ENCODE results near the gene HECW1. TPM values are rescaled to one million over a fixed set of nuclear protein-coding genes. Genes with fewer than 3 reads are reported as not detected.
A peak's percentile ranks its signal among the peaks of the same experiment; 100 is the strongest.

Gene HECW1
- total and polyA plus RNA-seq, 4 donors: 0.77 to 1.9 (median 1.0) TPM; not detected in 1

DNA sequence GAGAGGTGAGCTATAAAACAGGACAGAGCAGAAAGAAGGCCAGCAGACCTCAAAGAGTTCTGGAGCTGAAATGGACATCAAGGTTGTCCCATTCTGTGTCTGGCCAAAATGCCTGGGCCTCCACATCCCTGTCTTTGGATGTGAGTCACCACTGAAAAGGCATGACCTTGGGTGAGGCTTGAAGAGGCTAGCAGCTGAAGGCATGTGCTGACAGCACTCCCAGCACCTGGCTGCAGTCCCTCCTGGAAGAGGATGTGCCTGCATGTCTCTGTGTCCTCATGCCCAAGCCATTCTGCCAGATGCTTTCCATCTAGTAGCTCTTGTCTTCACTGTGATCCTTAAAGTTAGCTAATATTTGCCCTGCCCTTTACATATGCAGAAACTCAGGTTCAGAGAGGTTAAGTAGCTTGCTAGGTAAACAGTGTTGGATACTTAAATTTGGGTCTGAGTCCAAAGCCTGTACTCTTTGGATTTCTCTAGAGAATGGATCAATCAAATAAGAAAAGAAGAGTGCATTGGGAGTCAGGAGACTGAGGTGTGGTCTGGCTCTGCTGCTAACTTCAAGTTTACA is 35.8 kb downstream of the HECW1 start:
- Histone ChIP-seq H3K27me3 (ENCODE audit: control insufficient read depth in 1 of 2, insufficient read depth in 2 of 2, low read length in 1 of 2) (peaks cover 0 to 1% of the 10 kb centered on the region in 2 donors), H3K4me1 (ENCODE audit: control insufficient read depth in 1 of 2, insufficient read depth in 2 of 2, low read length in 2 of 2) (no peaks in the 10 kb centered on the region), H3K9me3 (ENCODE audit: control insufficient read depth, low read length) (no peaks in the 10 kb centered on the region), H3K36me3 (ENCODE audit: control insufficient read depth in 1 of 2, insufficient read depth in 2 of 2, low read length in 1 of 2) (no peaks in the 10 kb centered on the region), H3K27ac (ENCODE audit: low read depth in 1 of 2, low read length in 2 of 2) (no peak overlapping the region), H3K4me3 (ENCODE audit: low read length in 2 of 2) (no peak overlapping the region)
- intact Hi-C loops (cut with DNase I): no loop called here
- DNase-seq (no peak), ATAC-seq (ENCODE audit: low FRiP score) (no peak)

DNA sequence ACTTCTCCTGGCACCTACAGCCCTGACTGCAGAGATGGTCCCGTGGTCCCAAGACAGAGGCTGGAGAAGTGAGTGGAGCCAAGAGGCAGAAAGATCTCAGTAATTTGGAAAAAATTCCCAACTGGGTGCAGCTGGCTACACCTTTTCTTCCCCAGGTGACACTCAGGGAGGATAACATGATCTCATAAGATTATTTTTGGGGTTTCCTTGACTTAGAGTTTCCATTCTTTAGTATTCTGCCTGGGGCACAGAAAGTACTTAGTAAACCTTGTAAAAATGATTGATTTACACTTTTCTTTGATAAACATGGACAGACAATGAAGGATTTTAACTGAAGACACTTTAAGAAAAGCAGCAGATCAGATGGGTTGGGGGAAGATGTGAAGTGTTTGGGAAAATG is 38.6 kb downstream of the HECW1 start:
- Histone ChIP-seq H3K36me3 (ENCODE audit: control insufficient read depth in 1 of 2, insufficient read depth in 2 of 2, low read length in 1 of 2) (no peaks in the 10 kb centered on the region), H3K9me3 (ENCODE audit: control insufficient read depth, low read length) (no peaks in the 10 kb centered on the region), H3K4me1 (ENCODE audit: control insufficient read depth in 1 of 2, insufficient read depth in 2 of 2, low read length in 2 of 2) (no peaks in the 10 kb centered on the region), H3K4me3 (ENCODE audit: low read length in 2 of 2) (no peak overlapping the region), H3K27ac (ENCODE audit: low read depth in 1 of 2, low read length in 2 of 2) (no peak overlapping the region), H3K27me3 (ENCODE audit: control insufficient read depth in 1 of 2, insufficient read depth in 2 of 2, low read length in 1 of 2) (no peaks in the 10 kb centered on the region)
- 81 to 87% methylated on average over 1 of the region's 1 CpG for WGBS, 2 donors
- intact Hi-C loops (cut with DNase I): no loop called here
- no peak for ATAC-seq (ENCODE audit: low FRiP score)
- DNase-seq: no peak

DNA sequence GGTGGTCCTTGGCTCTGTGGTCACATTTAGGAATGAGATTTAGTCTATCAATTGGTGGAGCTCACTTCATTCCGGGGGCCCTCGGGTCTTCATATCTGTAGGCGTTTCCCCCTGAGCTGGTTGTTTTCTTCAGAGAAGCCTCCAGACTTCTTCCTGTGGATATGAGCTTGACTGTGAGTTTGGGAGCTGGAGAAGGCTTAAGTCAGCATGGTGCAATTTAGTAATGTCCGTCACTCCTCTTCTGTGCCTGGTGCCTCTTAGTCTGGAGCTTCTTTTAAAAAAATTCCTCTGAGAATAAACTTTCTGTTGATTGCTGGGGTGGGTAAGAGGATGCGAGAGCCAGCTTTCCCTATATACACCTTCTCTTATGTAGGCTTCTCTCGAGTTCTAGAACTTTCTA is 40.2 kb downstream of the HECW1 start:
- Histone ChIP-seq H3K4me3 (ENCODE audit: low read length in 2 of 2) (no peak overlapping the region), H3K9me3 (ENCODE audit: control insufficient read depth, low read length) (no peaks in the 10 kb centered on the region), H3K27ac (ENCODE audit: low read depth in 1 of 2, low read length in 2 of 2) (no peak overlapping the region), H3K27me3 (ENCODE audit: control insufficient read depth in 1 of 2, insufficient read depth in 2 of 2, low read length in 1 of 2) (no peaks in the 10 kb centered on the region), H3K36me3 (ENCODE audit: control insufficient read depth in 1 of 2, insufficient read depth in 2 of 2, low read length in 1 of 2) (no peaks in the 10 kb centered on the region), H3K4me1 (ENCODE audit: control insufficient read depth in 1 of 2, insufficient read depth in 2 of 2, low read length in 2 of 2) (no peaks in the 10 kb centered on the region)
- intact Hi-C loops (cut with DNase I): no loop called here
- DNase-seq: no peak
- no peak for ATAC-seq (ENCODE audit: low FRiP score)
- WGBS, 2 donors: 56 to 66% methylated on average over 6 of the region's 6 CpGs

DNA sequence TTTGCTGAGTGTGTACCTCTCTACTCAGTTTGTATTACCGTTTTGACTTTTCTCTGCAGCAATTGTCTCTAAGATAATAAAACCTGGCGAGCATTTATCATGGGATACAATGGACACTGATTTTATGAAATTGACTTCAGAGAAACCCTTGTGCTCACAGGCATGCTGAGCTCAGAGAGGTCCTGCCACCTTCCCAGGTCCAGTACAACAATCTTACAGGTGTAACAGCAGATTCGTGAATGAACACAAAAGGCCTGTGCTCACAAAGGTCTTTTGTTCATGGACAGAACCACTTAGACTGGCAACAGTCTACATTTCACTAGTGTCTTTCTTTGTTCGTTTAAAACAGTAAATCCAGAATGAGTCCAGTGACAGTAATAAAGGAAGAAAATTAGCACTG is 43.2 kb downstream of the HECW1 start:
- ATAC-seq (ENCODE audit: low FRiP score) (no peak), DNase-seq (no peak)
- no peaks in the 10 kb centered on the region for H3K9me3 ChIP-seq (ENCODE audit: control insufficient read depth, low read length)
- H3K36me3 ChIP-seq (ENCODE audit: control insufficient read depth in 1 of 2, insufficient read depth in 2 of 2, low read length in 1 of 2): no peaks in the 10 kb centered on the region
- H3K27me3 ChIP-seq (ENCODE audit: control insufficient read depth in 1 of 2, insufficient read depth in 2 of 2, low read length in 1 of 2): no peaks in the 10 kb centered on the region
- H3K4me3 ChIP-seq (ENCODE audit: low read length in 2 of 2): no peak overlapping the region
- no peak overlapping the region for H3K27ac ChIP-seq (ENCODE audit: low read depth in 1 of 2, low read length in 2 of 2)
- H3K4me1 ChIP-seq (ENCODE audit: control insufficient read depth in 1 of 2, insufficient read depth in 2 of 2, low read length in 2 of 2): no peaks in the 10 kb centered on the region
- WGBS, 2 donors: 74 to 79% methylated on average over 4 of the region's 4 CpGs
- intact Hi-C loops (cut with DNase I): no loop called here

DNA sequence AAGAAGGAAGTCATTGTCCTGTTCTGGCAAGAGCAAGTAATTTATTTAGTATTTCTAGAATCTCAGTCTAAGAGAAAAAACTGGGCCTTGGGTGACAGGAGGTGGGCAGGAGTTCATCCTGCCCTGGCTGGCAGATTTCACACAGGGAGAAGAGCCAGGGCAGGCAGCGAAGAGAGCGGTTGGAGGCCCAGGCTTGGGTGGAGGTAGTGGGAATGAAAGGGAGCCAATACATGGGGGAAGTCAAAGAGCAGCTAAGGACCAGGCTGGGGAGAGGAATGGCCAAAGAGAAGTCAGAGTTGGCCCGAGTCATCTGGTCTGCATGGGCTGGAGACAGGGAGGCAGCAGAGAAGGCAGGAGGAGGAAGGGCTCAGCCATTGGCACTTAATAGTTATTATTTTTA is 51.4 kb downstream of the HECW1 start:
- no peaks in the 10 kb centered on the region for H3K9me3 ChIP-seq (ENCODE audit: control insufficient read depth, low read length)
- H3K4me3 ChIP-seq (ENCODE audit: low read length in 2 of 2): no peak overlapping the region
- no peak for DNase-seq
- H3K27me3 ChIP-seq (ENCODE audit: control insufficient read depth in 1 of 2, insufficient read depth in 2 of 2, low read length in 1 of 2): peaks cover 0 to 2% of the 10 kb centered on the region in 2 donors
- no peak overlapping the region for H3K27ac ChIP-seq (ENCODE audit: low read depth in 1 of 2, low read length in 2 of 2)
- H3K4me1 ChIP-seq (ENCODE audit: control insufficient read depth in 1 of 2, insufficient read depth in 2 of 2, low read length in 2 of 2): no peaks in the 10 kb centered on the region
- 97% methylated on average over 3 of the region's 3 CpGs for WGBS, 2 donors
- H3K36me3 ChIP-seq (ENCODE audit: control insufficient read depth in 1 of 2, insufficient read depth in 2 of 2, low read length in 1 of 2): no peaks in the 10 kb centered on the region
- intact Hi-C loops (cut with DNase I): no loop called here
- ATAC-seq (ENCODE audit: low FRiP score): no peak

DNA sequence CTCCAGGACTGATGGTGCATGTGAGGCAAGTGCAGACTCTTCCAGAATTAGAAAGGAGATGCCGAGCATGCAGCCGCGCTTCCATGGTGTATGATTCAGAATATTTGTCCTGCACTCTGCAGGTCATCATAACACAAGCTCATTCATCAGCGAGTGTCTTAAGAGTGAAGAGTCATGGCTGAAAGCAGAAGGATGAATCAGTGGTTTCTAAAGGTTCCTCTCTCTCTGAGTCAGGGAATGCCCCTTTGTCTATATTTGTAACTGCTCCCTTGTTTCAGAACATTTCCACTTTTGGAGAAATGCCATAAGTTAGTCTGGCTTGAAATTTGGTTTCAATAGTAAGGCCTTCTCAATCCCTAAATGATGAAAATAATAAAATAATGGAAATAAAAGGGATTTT is 52.3 kb downstream of the HECW1 start:
- WGBS, 2 donors: 49 to 62% methylated on average over 4 of the region's 4 CpGs
- peaks cover 0 to 2% of the 10 kb centered on the region in 2 donors for H3K27me3 ChIP-seq (ENCODE audit: control insufficient read depth in 1 of 2, insufficient read depth in 2 of 2, low read length in 1 of 2)

DNA sequence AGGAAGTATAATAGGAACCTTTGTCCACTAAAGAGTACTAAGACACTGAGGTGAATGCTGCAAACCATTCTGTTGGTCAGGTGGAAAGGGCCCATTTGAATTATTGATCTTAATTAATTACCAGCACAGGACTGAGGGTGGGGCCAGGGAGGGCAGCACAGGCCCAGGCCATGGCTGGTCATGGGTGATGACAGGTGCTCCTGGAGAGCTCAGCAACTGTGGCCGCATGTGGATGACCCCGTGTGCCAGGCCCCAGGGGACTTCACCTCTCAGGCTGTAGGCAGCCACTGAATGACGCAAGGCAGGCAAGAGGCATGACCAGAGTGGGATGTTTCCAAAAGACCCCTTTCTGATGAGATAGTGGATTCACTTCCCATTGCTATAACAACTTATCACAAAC is 54.2 kb downstream of the HECW1 start:
- H3K4me3 ChIP-seq (ENCODE audit: low read length in 2 of 2): no peak overlapping the region
- 88 to 95% methylated on average over 3 of the region's 3 CpGs for WGBS, 2 donors
- no peak for ATAC-seq (ENCODE audit: low FRiP score)
- H3K9me3 ChIP-seq (ENCODE audit: control insufficient read depth, low read length): no peaks in the 10 kb centered on the region
- no peaks in the 10 kb centered on the region for H3K36me3 ChIP-seq (ENCODE audit: control insufficient read depth in 1 of 2, insufficient read depth in 2 of 2, low read length in 1 of 2)
- no peak overlapping the region for H3K27ac ChIP-seq (ENCODE audit: low read depth in 1 of 2, low read length in 2 of 2)
- H3K27me3 ChIP-seq (ENCODE audit: control insufficient read depth in 1 of 2, insufficient read depth in 2 of 2, low read length in 1 of 2): peaks cover 0 to 2% of the 10 kb centered on the region in 2 donors
- intact Hi-C loops (cut with DNase I): no loop called here
- no peak for DNase-seq
- H3K4me1 ChIP-seq (ENCODE audit: control insufficient read depth in 1 of 2, insufficient read depth in 2 of 2, low read length in 2 of 2): no peaks in the 10 kb centered on the region

More for the DNA sequence above, 52.3 kb downstream of the HECW1 start:
- no peaks in the 10 kb centered on the region for H3K36me3 ChIP-seq (ENCODE audit: control insufficient read depth in 1 of 2, insufficient read depth in 2 of 2, low read length in 1 of 2)
- H3K4me3 ChIP-seq (ENCODE audit: low read length in 2 of 2): no peak overlapping the region
- no peaks in the 10 kb centered on the region for H3K9me3 ChIP-seq (ENCODE audit: control insufficient read depth, low read length)
- intact Hi-C loops (cut with DNase I): no loop called here
- no peak for DNase-seq
- no peak overlapping the region for H3K27ac ChIP-seq (ENCODE audit: low read depth in 1 of 2, low read length in 2 of 2)
- no peaks in the 10 kb centered on the region for H3K4me1 ChIP-seq (ENCODE audit: control insufficient read depth in 1 of 2, insufficient read depth in 2 of 2, low read length in 2 of 2)
- ATAC-seq (ENCODE audit: low FRiP score): peak; percentile 41

DNA sequence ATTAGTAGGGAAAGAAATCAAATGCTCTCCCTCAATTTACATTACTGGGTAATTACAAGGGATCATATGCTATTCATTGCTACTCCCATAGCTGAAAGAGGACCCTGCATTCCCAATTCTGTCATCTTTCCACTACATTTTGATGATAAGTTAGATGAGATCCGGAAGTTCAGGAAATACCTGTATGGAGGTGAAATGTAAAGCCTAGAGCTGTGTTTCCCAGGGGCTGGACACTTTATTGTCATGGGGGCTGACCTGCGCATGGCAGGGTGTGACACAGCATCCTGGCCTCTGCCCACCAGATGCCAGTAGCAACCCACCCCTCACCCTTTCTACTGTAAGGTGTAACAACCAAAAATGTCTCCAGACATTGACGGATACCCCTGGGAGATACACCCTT is 56.6 kb downstream of the HECW1 start:
- no peaks in the 10 kb centered on the region for H3K36me3 ChIP-seq (ENCODE audit: control insufficient read depth in 1 of 2, insufficient read depth in 2 of 2, low read length in 1 of 2)
- ATAC-seq (ENCODE audit: low FRiP score) (no peak), DNase-seq (no peak)
- WGBS, 2 donors: 86 to 87% methylated on average over 3 of the region's 3 CpGs
- no peaks in the 10 kb centered on the region for H3K9me3 ChIP-seq (ENCODE audit: control insufficient read depth, low read length)
- intact Hi-C loops (cut with DNase I): no loop called here
- H3K27me3 ChIP-seq (ENCODE audit: control insufficient read depth in 1 of 2, insufficient read depth in 2 of 2, low read length in 1 of 2): peaks cover 0 to 2% of the 10 kb centered on the region in 2 donors
- no peak overlapping the region for H3K27ac ChIP-seq (ENCODE audit: low read depth in 1 of 2, low read length in 2 of 2)
- H3K4me1 ChIP-seq (ENCODE audit: control insufficient read depth in 1 of 2, insufficient read depth in 2 of 2, low read length in 2 of 2): no peaks in the 10 kb centered on the region
- no peak overlapping the region for H3K4me3 ChIP-seq (ENCODE audit: low read length in 2 of 2)

DNA sequence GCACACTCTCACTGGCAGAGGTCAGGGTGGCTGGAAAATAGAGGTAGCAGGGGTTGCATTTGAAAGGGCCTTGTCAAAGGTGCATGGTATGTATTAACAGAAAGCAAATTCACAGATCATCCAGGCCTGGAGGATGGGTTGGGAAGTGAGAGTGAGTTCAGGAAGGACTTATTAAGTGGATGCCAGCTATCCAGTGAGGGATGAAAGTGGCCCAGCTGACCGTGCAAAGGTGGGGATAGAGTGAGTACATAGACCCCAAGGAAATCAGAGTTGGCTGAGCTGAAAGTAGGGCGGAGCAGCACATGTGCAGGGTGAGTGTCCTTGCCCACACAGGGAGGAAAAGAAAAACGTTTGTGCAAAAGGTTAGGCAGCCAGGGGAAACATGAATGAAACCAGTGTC is 58.1 kb downstream of the HECW1 start:
- intact Hi-C loops (cut with DNase I): no loop called here
- no peaks in the 10 kb centered on the region for H3K36me3 ChIP-seq (ENCODE audit: control insufficient read depth in 1 of 2, insufficient read depth in 2 of 2, low read length in 1 of 2)
- ATAC-seq (ENCODE audit: low FRiP score) (no peak), DNase-seq (no peak)
- H3K4me3 ChIP-seq (ENCODE audit: low read length in 2 of 2): no peak overlapping the region
- no peaks in the 10 kb centered on the region for H3K4me1 ChIP-seq (ENCODE audit: control insufficient read depth in 1 of 2, insufficient read depth in 2 of 2, low read length in 2 of 2)
- H3K27me3 ChIP-seq (ENCODE audit: control insufficient read depth in 1 of 2, insufficient read depth in 2 of 2, low read length in 1 of 2): peaks cover 0 to 3% of the 10 kb centered on the region in 2 donors
- no peaks in the 10 kb centered on the region for H3K9me3 ChIP-seq (ENCODE audit: control insufficient read depth, low read length)
- no peak overlapping the region for H3K27ac ChIP-seq (ENCODE audit: low read depth in 1 of 2, low read length in 2 of 2)
- 44 to 48% methylated on average over 3 of the region's 3 CpGs for WGBS, 2 donors

All from aorta (tissue), 5 donors.